Articular chondrocyte of knee joint (primary cell): ENCODE measurements around the gene TCEAL4. TPM values are rescaled to one million over a fixed set of nuclear protein-coding genes. Genes with fewer than 3 reads are reported as not detected.

ENCODE experiments used
- total RNA-seq: library from RNA; depleted of rRNA; stranded (reverse); fragments of >200 nt; gene quantifications from 2 replicates; pipeline ENCODE4 v1.2.3, GENCODE V29; 2012

Gene TCEAL4
- total RNA-seq = 39.6 and 52.5 TPM in 2 replicates

DNA sequence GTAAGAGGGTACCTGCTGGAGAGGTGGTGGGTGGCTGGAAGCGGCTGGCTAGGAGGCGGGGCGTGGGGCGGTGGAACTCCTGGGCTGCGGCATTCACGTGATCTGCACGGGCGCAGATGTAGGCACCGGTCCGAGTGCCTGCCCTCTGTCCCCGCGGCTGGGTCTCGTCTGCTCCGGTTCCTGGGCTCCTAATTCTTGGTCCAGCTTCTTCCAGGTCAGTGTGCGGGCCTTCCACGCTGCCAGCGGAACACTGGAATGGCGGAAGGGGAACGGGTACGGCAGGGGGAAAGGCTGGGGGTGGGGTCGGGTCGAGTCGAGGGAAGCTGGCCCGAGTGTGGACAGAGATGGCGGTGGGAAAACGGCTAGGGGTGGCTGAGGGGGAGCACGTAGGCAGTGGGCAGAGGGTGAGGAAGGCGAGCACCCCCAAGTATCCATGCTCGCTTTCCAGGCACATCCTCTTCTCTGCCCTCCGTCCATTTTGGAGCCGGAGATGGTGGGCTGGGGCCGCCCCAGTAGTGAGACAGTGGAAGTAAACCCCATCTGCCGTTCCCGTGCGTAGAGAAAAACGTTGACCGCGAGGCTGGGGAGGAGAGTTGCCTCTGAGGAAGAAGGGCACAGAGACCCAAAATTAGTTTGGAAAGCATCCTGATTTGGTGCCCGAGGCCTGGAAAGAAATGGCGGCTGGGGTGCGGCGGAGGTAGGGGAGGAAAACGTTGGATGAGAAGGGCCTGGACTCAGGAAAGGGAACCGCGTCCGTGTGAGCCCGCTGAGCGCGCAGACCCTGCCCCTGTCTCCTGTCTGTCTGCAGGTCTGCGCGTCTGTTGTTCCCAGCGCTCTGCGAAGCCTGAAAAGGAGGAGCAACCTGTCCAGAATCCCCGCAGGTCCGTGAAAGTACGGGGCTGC lies at the start of gene TCEAL4:
Gene TCEAL4 (plus strand): TSS at position 105 of the 903 bp plus-strand sequence. CDS start 1,161 bp downstream, outside the sequence.

DNA sequence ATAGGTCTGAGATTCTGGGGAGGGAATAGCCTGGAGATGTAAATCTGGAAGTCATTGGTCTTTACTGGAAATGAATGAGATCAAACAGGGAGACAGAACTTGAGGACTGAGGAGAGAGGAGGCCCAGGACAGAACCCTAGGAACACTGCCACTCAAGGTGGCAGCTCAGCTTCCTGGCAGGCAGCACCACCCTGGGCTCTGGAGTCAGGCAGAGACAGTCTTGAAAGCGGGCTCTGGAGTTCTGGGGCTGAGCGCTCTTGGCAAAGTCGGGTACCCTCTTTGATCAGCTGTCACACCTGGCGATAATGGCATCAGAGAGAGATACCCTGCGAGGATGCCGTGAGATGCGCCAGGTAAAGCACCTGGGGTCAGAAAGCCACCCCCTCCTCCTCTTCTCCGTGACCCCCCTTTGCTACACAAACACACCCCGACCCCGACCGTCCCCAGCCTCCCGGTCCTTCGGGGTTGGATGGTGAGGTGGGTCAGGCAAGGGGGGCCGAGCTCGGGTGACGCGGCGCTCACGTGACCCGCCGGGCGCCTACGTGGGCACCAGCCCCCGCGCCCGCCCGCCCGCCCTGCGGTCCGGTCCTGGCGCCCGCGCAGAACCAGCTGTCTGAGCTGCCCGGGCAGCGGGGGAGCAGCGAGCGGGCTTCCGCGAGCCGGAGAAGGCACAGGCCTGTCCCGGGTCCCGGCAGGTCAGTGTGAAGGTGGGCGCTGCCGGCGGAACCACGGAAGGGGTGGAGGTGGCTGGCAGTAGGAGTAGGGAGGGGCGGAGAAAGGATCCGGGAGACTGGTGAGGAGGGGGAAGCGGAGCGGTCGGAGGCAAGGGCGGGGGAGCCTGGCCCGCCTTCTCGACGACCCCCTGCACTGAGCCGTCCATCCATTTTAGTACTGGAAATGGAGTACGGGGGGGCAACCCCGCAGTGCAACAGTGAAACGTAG lies 22.3 kb downstream of the TCEAL4 start, which contains the start of gene TCEAL3:
Gene TCEAL3 (plus strand): TSS at position 600 of the 942 bp plus-strand sequence. CDS start 1,102 bp downstream, outside the sequence.

GRCh38 chrX:103628386-103629317 lies 43.3 kb downstream of the TCEAL4 start, which contains the start of gene TCEAL1:
TCEAL1 (plus strand) TSS chrX:103628975; CDS start chrX:103629917, 942 bp downstream.

Other genes starting within 250 kb of the TCEAL4 start
- gene TCEAL9, start 229.0 kb upstream of the TCEAL4 start, total RNA-seq = 166 and 184 TPM in 2 replicates
- gene BEX3, start 209.0 kb upstream of the TCEAL4 start, total RNA-seq = 181 and 207 TPM in 2 replicates
- gene RAB40A, start 66.0 kb upstream of the TCEAL4 start, total RNA-seq = 0.22 and 0.39 TPM in 2 replicates
- 13.3 and 19.7 TPM in 2 replicates for gene TCEAL3, start 22.4 kb downstream of the TCEAL4 start, total RNA-seq
- gene TCEAL1, start 43.5 kb downstream of the TCEAL4 start, total RNA-seq = 33.9 and 34.0 TPM in 2 replicates
- gene MORF4L2, start 101.2 kb downstream of the TCEAL4 start, total RNA-seq = 698 and 779 TPM in 2 replicates
- 0.32 TPM in 1 of 2 replicates, not detected in the other for gene TMEM31, start 125.4 kb downstream of the TCEAL4 start, total RNA-seq
- 0.86 TPM in 1 of 2 replicates, not detected in the other for gene PLP1, start 191.3 kb downstream of the TCEAL4 start, total RNA-seq
- gene RAB9B, start 246.7 kb downstream of the TCEAL4 start, total RNA-seq = 0.91 and 2.1 TPM in 2 replicates